MM.1S (cell line): Measurements from ENCODE around the gene DEPP1.

Source experiments
- DNase-seq: peaks from one replicate; pipeline ENCODE4 v3.0.0-alpha.2; 2015
- H2AFZ ChIP-seq: fragments of 300-600 bp; sonication (generic); 2 replicates; pipeline ENCODE4 v1.6.0; 2016; ENCODE audit warnings: antibody characterized with exemption, low read length
- H3F3A ChIP-seq: fragments of 300-600 bp; sonication (generic); 2 replicates; pipeline ENCODE4 v1.6.1; 2016; ENCODE audit warnings: mild to moderate bottlenecking, antibody characterized with exemption, low read length, moderate library complexity, mixed read lengths; ENCODE audit not compliant: insufficient read depth
- H3K27ac ChIP-seq: fragments of 300-600 bp; sonication (generic); 2 replicates; pipeline ENCODE4 v1.5.1; 2016; ENCODE audit warnings: mild to moderate bottlenecking, low read length
- H3K27me3 ChIP-seq: fragments of 300-600 bp; sonication (generic); replicated peaks from 2 replicates; pipeline ENCODE4 v1.6.0; 2016; ENCODE audit warnings: low read length; ENCODE audit not compliant: insufficient read depth
- H3K36me3 ChIP-seq: fragments of 300-600 bp; sonication (generic); replicated peaks from 2 replicates; pipeline ENCODE4 v1.6.1; 2016; ENCODE audit warnings: mild to moderate bottlenecking, low read length, mixed read lengths; ENCODE audit not compliant: insufficient read depth
- H3K4me1 ChIP-seq: fragments of 300-600 bp; sonication (generic); 2 replicates; pipeline ENCODE4 v1.6.1; 2016; ENCODE audit warnings: low read length, mixed read lengths
- H3K4me2 ChIP-seq: fragments of 300-600 bp; sonication (generic); 2 replicates; pipeline ENCODE4 v1.6.0; 2016; ENCODE audit warnings: low read depth, low read length
- H3K4me3 ChIP-seq: fragments of 300-600 bp; sonication (generic); 2 replicates; pipeline ENCODE4 v1.5.1; 2016; ENCODE audit warnings: low read length, mixed read lengths
- H3K79me2 ChIP-seq: fragments of 300-600 bp; sonication (generic); 2 replicates; pipeline ENCODE4 v1.6.1; 2016; ENCODE audit warnings: mixed run types, low read length, mixed read lengths
- H3K9ac ChIP-seq: fragments of 300-600 bp; sonication (generic); 2 replicates; pipeline ENCODE4 v1.6.1; 2016; ENCODE audit warnings: low read length, mixed read lengths
- H3K9me2 ChIP-seq: fragments of 300-600 bp; sonication (generic); replicated peaks from 2 replicates; pipeline ENCODE4 v1.6.1; 2016; ENCODE audit warnings: mild to moderate bottlenecking, low read length, mixed read lengths; ENCODE audit not compliant: insufficient read depth
- H3K9me3 ChIP-seq: fragments of 300-600 bp; sonication (generic); replicated peaks from 2 replicates; pipeline ENCODE4 v1.6.1; 2016; ENCODE audit warnings: mild to moderate bottlenecking, low read length, mixed read lengths; ENCODE audit not compliant: insufficient read depth
- H4K20me1 ChIP-seq: fragments of 300-600 bp; sonication (generic); 2 replicates; pipeline ENCODE4 v1.6.1; 2016; ENCODE audit warnings: mild to moderate bottlenecking, low read length, moderate library complexity, mixed read lengths; ENCODE audit not compliant: insufficient read depth
- EZH2 ChIP-seq: fragments of 300-600 bp; sonication (generic); optimal IDR thresholded peaks from 2 replicates; pipeline ENCODE3; 2017; ENCODE audit warnings: low read depth, mild to moderate bottlenecking, antibody characterized with exemption, low read length, mixed read lengths
- EZH2phosphoT487 ChIP-seq: fragments of 300-600 bp; sonication (generic); IDR thresholded peaks from 2 replicates; pipeline ENCODE4 v1.6.1; 2018; ENCODE audit warnings: antibody characterized with exemption, low read length
- TF ChIP-seq, protein P1 (sequence below): fragments of 300-600 bp; sonication (generic); IDR thresholded peaks from 2 replicates; pipeline ENCODE4 v1.5.1; 2016; ENCODE audit warnings: antibody characterized with exemption, low read length, mixed read lengths

The DEPP1 gene

DNA sequence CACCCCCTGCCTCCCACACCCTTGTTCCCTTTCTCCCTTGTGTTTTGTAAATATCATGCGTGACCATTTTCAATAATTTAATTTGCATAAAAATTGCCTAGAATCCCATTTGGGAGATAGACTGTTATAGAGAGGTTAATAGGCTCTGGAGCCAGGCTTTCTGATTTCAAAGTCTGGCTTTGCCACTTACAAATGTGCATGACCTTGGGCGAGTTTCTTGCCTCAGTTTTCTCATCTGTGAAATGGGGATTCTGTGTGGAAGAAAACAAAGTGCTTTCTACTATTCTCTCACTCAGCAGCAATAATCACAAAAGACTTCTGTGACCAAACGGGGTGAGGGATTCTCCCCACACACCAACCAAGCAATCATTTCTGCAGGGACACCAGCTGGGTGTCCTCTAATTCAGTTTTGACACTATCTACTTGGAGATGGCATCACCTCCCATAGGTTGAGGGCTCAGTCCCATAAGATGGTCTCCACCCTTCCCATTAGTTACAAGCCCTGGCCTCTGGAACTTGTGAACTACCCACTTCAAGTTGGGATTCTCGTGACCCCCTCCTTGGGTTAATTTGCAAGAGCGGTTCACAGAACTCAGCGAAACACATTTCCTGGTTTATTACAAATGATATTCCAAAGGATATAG lies 18.6 kb upstream of the DEPP1 start:
- TF ChIP-seq EZH2, result no peak
- TF ChIP-seq, protein P1, sequence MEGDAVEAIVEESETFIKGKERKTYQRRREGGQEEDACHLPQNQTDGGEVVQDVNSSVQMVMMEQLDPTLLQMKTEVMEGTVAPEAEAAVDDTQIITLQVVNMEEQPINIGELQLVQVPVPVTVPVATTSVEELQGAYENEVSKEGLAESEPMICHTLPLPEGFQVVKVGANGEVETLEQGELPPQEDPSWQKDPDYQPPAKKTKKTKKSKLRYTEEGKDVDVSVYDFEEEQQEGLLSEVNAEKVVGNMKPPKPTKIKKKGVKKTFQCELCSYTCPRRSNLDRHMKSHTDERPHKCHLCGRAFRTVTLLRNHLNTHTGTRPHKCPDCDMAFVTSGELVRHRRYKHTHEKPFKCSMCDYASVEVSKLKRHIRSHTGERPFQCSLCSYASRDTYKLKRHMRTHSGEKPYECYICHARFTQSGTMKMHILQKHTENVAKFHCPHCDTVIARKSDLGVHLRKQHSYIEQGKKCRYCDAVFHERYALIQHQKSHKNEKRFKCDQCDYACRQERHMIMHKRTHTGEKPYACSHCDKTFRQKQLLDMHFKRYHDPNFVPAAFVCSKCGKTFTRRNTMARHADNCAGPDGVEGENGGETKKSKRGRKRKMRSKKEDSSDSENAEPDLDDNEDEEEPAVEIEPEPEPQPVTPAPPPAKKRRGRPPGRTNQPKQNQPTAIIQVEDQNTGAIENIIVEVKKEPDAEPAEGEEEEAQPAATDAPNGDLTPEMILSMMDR, result no peak
- TF ChIP-seq EZH2phosphoT487, result no peak
- Histone ChIP-seq H3K27me3 (no peaks in the 10 kb centered on the region), H3K9me3 (no peaks in the 10 kb centered on the region), H3F3A (peaks cover 40% of the 10 kb centered on the region), H3K4me2 (no peak overlapping the region), H3K4me1 (peaks cover 26% of the 10 kb centered on the region), H3K4me3 (no peak overlapping the region), H3K79me2 (peaks cover 11% of the 10 kb centered on the region), H3K9ac (no peak overlapping the region), H4K20me1 (no peaks in the 10 kb centered on the region), H3K36me3 (0 out of 2 replicates have a peak, but pooled peaks cover 2% of the 10 kb centered on the region), H2AFZ (no peak overlapping the region), H3K9me2 (no peaks in the 10 kb centered on the region), H3K27ac (no peak overlapping the region)
- no peak for DNase-seq

- Histone ChIP-seq H3K27ac (peak overlapping the region; percentile 59; the same call in 1 of the 2 replicates), H3K9me2 (no peaks in the 10 kb centered on the region), H3K9ac (no peak overlapping the region; the same call in 1 of the 2 replicates), H3K36me3 (peaks cover 7% of the 10 kb centered on the region; the same call in 1 of the 2 replicates), H2AFZ (no peak overlapping the region), H3K4me2 (0 out of 2 replicates have a peak overlapping the region, but pooled peaks have one; percentile 11), H4K20me1 (no peaks in the 10 kb centered on the region), H3K79me2 (no peaks in the 10 kb centered on the region), H3K9me3 (no peaks in the 10 kb centered on the region), H3K27me3 (no peaks in the 10 kb centered on the region), H3K4me3 (no peak overlapping the region), H3F3A (peaks cover 30% of the 10 kb centered on the region), H3K4me1 (peaks cover 26% of the 10 kb centered on the region)
- TF ChIP-seq, protein P1, result no peak
- no peak for TF ChIP-seq EZH2phosphoT487
- no peak for TF ChIP-seq EZH2
- no peak for DNase-seq
Measured at GRCh38 chr10:44995914-44996669, 17.5 kb upstream of the DEPP1 start.

- Histone ChIP-seq H4K20me1 (no peaks in the 10 kb centered on the region), H3F3A (peaks cover 29% of the 10 kb centered on the region), H3K9me3 (no peaks in the 10 kb centered on the region), H3K27ac (peak overlapping the region; percentile 59; the same call in 1 of the 2 replicates), H3K36me3 (peaks cover 7% of the 10 kb centered on the region; the same call in 1 of the 2 replicates), H3K4me2 (0 out of 2 replicates have a peak overlapping the region, but pooled peaks have one; percentile 11), H3K9me2 (no peaks in the 10 kb centered on the region), H3K79me2 (no peaks in the 10 kb centered on the region), H3K27me3 (no peaks in the 10 kb centered on the region), H2AFZ (no peak overlapping the region), H3K9ac (no peak overlapping the region; the same call in 1 of the 2 replicates), H3K4me1 (peaks cover 26% of the 10 kb centered on the region), H3K4me3 (no peak overlapping the region)
- DNase-seq, result no peak
- TF ChIP-seq EZH2phosphoT487, result no peak
- TF ChIP-seq EZH2, result no peak
- TF ChIP-seq, protein P1, result no peak
Measured at GRCh38 chr10:44995581-44995913, 16.9 kb upstream of the DEPP1 start.
